Measurements from ENCODE around the gene PPP2R2D.

- TF ChIP-seq POU6F1 (CRISPR knock-in tag; IDR thresholded peaks at IDR 0.05; ENCODE audit: borderline replicate concordance, low read depth): no peak
- no peak for TF ChIP-seq TSHZ2 (CRISPR knock-in tag; IDR thresholded peaks at IDR 0.05)
- no peak for TF ChIP-seq ESRRG (CRISPR knock-in tag; IDR thresholded peaks at IDR 0.05)
- TF ChIP-seq BACH2 (CRISPR knock-in tag; IDR thresholded peaks at IDR 0.05; ENCODE audit: borderline replicate concordance): no peak
- TF ChIP-seq ZNF8 (CRISPR knock-in tag; IDR thresholded peaks at IDR 0.05): no peak
- TF ChIP-seq ZC3H10 (CRISPR knock-in tag; IDR thresholded peaks at IDR 0.05): no peak
- TF ChIP-seq CREB5 (CRISPR knock-in tag; IDR thresholded peaks at IDR 0.05; ENCODE audit: low read depth): no peak
- TF ChIP-seq ARNTL (CRISPR knock-in tag; IDR thresholded peaks at IDR 0.05; ENCODE audit: borderline replicate concordance, low read depth): no peak
- no peak for TF ChIP-seq ZNF565 (CRISPR knock-in tag; conservative IDR thresholded peaks at IDR 0.05; ENCODE audit: low read depth)
- no peak for TF ChIP-seq OSR1 (CRISPR knock-in tag; IDR thresholded peaks at IDR 0.05)
- TF ChIP-seq TCF4 (CRISPR knock-in tag; IDR thresholded peaks at IDR 0.05; ENCODE audit: borderline replicate concordance): no peak
- TF ChIP-seq ZFP3 (CRISPR knock-in tag; IDR thresholded peaks at IDR 0.05): no peak
- no peak for TF ChIP-seq CSRNP3 (CRISPR knock-in tag; IDR thresholded peaks at IDR 0.05)
- no peak for TF ChIP-seq TOX (CRISPR knock-in tag; IDR thresholded peaks at IDR 0.05; ENCODE audit: borderline replicate concordance)
These were observed 47.0 kb downstream of the PPP2R2D start for GRCh38 chr10:131947631-131948347.

Measured in SK-N-SH treated with all-trans-retinoic acid at 6 μM for 48 hours (cell line).